Tibial nerve (tissue), 4 donors: ENCODE measurements around the gene GPR180. TPM values are rescaled to one million over a fixed set of nuclear protein-coding genes. Genes with fewer than 3 reads are reported as not detected.
A peak's percentile ranks its signal among the peaks of the same experiment; 100 is the strongest.

Source experiments
- DNase-seq, 2 donors: peaks; one replicate each; pipeline ENCODE4 v3.0.0-alpha.2; 2019; ENCODE audit warnings: low spot score in 2 of 2
- H3K27ac ChIP-seq, 4 donors: fragments of 200-600 bp; sonication (generic) in 3 of 4; one replicate each; pipeline ENCODE4 v1.5.1; 2017 to 2019; ENCODE audit warnings: mild to moderate bottlenecking in 1 of 4
- H3K27me3 ChIP-seq, 2 donors: fragments of 200-600 bp; sonication (generic) in 1 of 2; one replicate each; pipeline versions ENCODE4 v1.5.1 to v1.6.0; 2017 to 2019
- H3K36me3 ChIP-seq, 3 donors: fragments of 200-600 bp; sonication (generic); one replicate each; pipeline ENCODE4 v1.5.1; 2018 to 2019
- H3K4me1 ChIP-seq, 4 donors: fragments of 200-600 bp; sonication (generic) in 3 of 4; one replicate each; pipeline ENCODE4 v1.5.1; 2017 to 2019
- H3K4me3 ChIP-seq, 4 donors: fragments of 200-600 bp; sonication (generic) in 3 of 4; one replicate each; pipeline ENCODE4 v1.5.1; 2017 to 2019; ENCODE audit warnings: mild to moderate bottlenecking in 1 of 4, moderate library complexity in 1 of 4
- H3K9me3 ChIP-seq, 4 donors: fragments of 200-600 bp; sonication (generic) in 3 of 4; one replicate each; pipeline ENCODE4 v1.5.1; 2017 to 2019
- CTCF ChIP-seq, 5 experiments: fragments of 200-600 bp in 3 of 5; fragments of 450-650 bp in 2 of 5; sonication (generic) in 3 of 5; IDR thresholded peaks; one replicate each; pipeline ENCODE4 v1.5.1; 2016 to 2019; ENCODE audit warnings: antibody characterized with exemption in 5 of 5, mild to moderate bottlenecking in 3 of 5, moderate library complexity in 2 of 5
- EP300 ChIP-seq, 2 donors: sonication (generic); formaldehyde crosslinking; IDR thresholded peaks; one replicate each; pipeline ENCODE4 v1.6.1; 2017; ENCODE audit warnings: antibody characterized with exemption in 2 of 2, mild to moderate bottlenecking in 1 of 2
- POLR2A ChIP-seq, 2 donors: fragments of 450-650 bp; IDR thresholded peaks; one replicate each; pipeline ENCODE4 v1.6.1; 2017; ENCODE audit warnings: antibody characterized with exemption in 2 of 2, mild to moderate bottlenecking in 2 of 2, moderate library complexity in 2 of 2
- WGBS, 2 donors: methylation state at CpG; one replicate each; pipeline ENCODE4 v1.1.5; 2018; 5-methylcytosine and 5-hydroxymethylcytosine counted together
- total RNA-seq, 4 donors: library from RNA; depleted of rRNA; stranded (reverse); fragments of >200 nt; gene quantifications; one replicate each; pipeline ENCODE4 v1.1.0, GENCODE V29; 2016

Gene GPR180
- total RNA-seq, 4 donors from 2014 or later: 2.9 to 9.0 (median 5.2) TPM

- Histone ChIP-seq H3K27ac (no peak overlapping the region), H3K9me3 (peaks cover 0 to 11% (median 0%) of the 10 kb centered on the region in 4 donors), H3K27me3 (no peaks in the 10 kb centered on the region), H3K36me3 (no peaks in the 10 kb centered on the region), H3K4me3 (no peak overlapping the region), H3K4me1 (peaks cover 0 to 3% (median 0%) of the 10 kb centered on the region in 4 donors)
- no peak for DNase-seq
- TF ChIP-seq EP300 (IDR thresholded peaks at IDR 0.05) (no peak), CTCF (IDR thresholded peaks at IDR 0.05) (no peak), POLR2A (IDR thresholded peaks at IDR 0.05) (no peak)
These were observed 57.9 kb downstream of the GPR180 start for GRCh38 chr13:94659598-94659946.

GRCh38 chr13:94660695-94661326 is 59.2 kb downstream of the GPR180 start:
- no peak overlapping the region for H3K4me3 ChIP-seq
- H3K27ac ChIP-seq: no peak overlapping the region
- DNase-seq: no peak
- peaks cover 0 to 3% (median 0%) of the 10 kb centered on the region in 4 donors for H3K4me1 ChIP-seq
- H3K9me3 ChIP-seq: peaks cover 0 to 7% (median 0%) of the 10 kb centered on the region in 4 donors
- WGBS, 2 donors: 39 to 40% methylated on average over 6 of the region's 6 CpGs
- no peaks in the 10 kb centered on the region for H3K36me3 ChIP-seq
- TF ChIP-seq EP300 (IDR thresholded peaks at IDR 0.05) (no peak), CTCF (IDR thresholded peaks at IDR 0.05) (peak in 3 of 5 experiments; percentile 9 to 26 (median 17))
- H3K27me3 ChIP-seq: no peaks in the 10 kb centered on the region

GRCh38 chr13:94661406-94661805 is 59.7 kb downstream of the GPR180 start:
- no peak for DNase-seq
- TF ChIP-seq CTCF (IDR thresholded peaks at IDR 0.05): no peak
- no peak for TF ChIP-seq EP300 (IDR thresholded peaks at IDR 0.05)
- no peak for TF ChIP-seq POLR2A (IDR thresholded peaks at IDR 0.05)
- peaks cover 0 to 3% (median 0%) of the 10 kb centered on the region in 4 donors for H3K4me1 ChIP-seq
- peaks cover 0 to under 1% (median 0%) of the 10 kb centered on the region in 4 donors for H3K9me3 ChIP-seq
- H3K27ac ChIP-seq: no peak overlapping the region
- no peaks in the 10 kb centered on the region for H3K36me3 ChIP-seq
- H3K4me3 ChIP-seq: no peak overlapping the region
- WGBS, 2 donors: 31 to 42% methylated on average over 5 of the region's 5 CpGs
- no peaks in the 10 kb centered on the region for H3K27me3 ChIP-seq

- no peak for DNase-seq
- Histone ChIP-seq H3K27me3 (no peaks in the 10 kb centered on the region), H3K36me3 (no peaks in the 10 kb centered on the region), H3K27ac (no peak overlapping the region), H3K9me3 (no peaks in the 10 kb centered on the region), H3K4me1 (peaks cover 0 to 3% (median 0%) of the 10 kb centered on the region in 4 donors), H3K4me3 (no peak overlapping the region)
- whole genome bisulfite sequencing, 2 donors: 45 to 59% methylated on average over 12 of the region's 12 CpGs
- TF ChIP-seq CTCF (IDR thresholded peaks at IDR 0.05) (no peak), POLR2A (IDR thresholded peaks at IDR 0.05) (no peak), EP300 (IDR thresholded peaks at IDR 0.05) (no peak)
These were observed 60.8 kb downstream of the GPR180 start for GRCh38 chr13:94662274-94662945.

GRCh38 chr13:94664889-94665288 is 63.2 kb downstream of the GPR180 start:
- no peaks in the 10 kb centered on the region for H3K9me3 ChIP-seq
- H3K4me3 ChIP-seq: no peak overlapping the region
- no peak overlapping the region for H3K27ac ChIP-seq
- no peaks in the 10 kb centered on the region for H3K27me3 ChIP-seq
- 68 to 73% methylated on average over 7 of the region's 7 CpGs for WGBS, 2 donors
- no peak for TF ChIP-seq POLR2A (IDR thresholded peaks at IDR 0.05)
- no peak for TF ChIP-seq CTCF (IDR thresholded peaks at IDR 0.05)
- no peak for TF ChIP-seq EP300 (IDR thresholded peaks at IDR 0.05)
- H3K4me1 ChIP-seq: peaks cover 0 to 3% (median 0%) of the 10 kb centered on the region in 4 donors
- no peaks in the 10 kb centered on the region for H3K36me3 ChIP-seq
- no peak for DNase-seq
